ENCODE data around the gene CABYR.

The CABYR gene

DNA sequence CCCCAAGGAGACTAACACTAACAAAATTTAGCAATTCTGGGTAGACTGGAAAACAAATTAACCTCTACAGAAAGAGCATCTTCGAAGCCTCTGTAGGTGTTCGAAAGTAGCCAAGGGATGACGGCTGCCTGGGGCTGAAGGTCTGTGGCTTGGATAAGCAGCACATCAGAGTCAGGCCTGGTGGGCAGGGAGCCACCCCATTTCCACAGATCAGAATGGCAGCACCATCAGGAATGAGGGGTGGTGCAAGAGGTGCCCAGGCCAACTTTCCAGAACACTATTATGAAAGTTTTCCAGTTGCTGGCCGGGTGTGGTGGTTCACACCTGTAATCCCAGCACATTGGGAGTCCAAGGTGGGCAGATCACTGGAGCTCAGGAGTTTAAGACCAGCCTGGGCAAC, 57.9 kb downstream of the CABYR start:
- Histone ChIP-seq H2AK5ac (ENCODE audit: low read length) (no peak overlapping the region), H3K4me2 (ENCODE audit: low read length) (no peak overlapping the region), H4K8ac (ENCODE audit: low read depth, low read length) (no peak overlapping the region), H3K36me3 (ENCODE audit: control insufficient read depth, insufficient read depth, low read length) (no peaks in the 10 kb centered on the region), H2BK15ac (replicated peaks; ENCODE audit: low read depth) (no peak overlapping the region), H2BK5ac (ENCODE audit: low read length) (no peak overlapping the region), H3K4me3 (ENCODE audit: low read length) (no peak overlapping the region), H3K4me1 (ENCODE audit: control insufficient read depth, low read depth, low read length) (no peaks in the 10 kb centered on the region), H3K79me2 (ENCODE audit: control insufficient read depth, insufficient read depth, low read length) (no peaks in the 10 kb centered on the region), H3K4ac (ENCODE audit: low read depth, low read length) (no peak overlapping the region), H4K5ac (ENCODE audit: low read length) (no peak overlapping the region), H3K23ac (ENCODE audit: low read length) (no peak overlapping the region), H3K79me1 (ENCODE audit: low read length) (no peaks in the 10 kb centered on the region), H3K18ac (ENCODE audit: low read length) (no peak overlapping the region), H3K56ac (ENCODE audit: low read length) (no peak overlapping the region), H2BK120ac (ENCODE audit: low read depth, low read length) (no peak overlapping the region), H3K27ac (ENCODE audit: low read depth, low read length) (no peak overlapping the region), H3K27me3 (ENCODE audit: insufficient read depth, low read length, poor library complexity) (no peaks in the 10 kb centered on the region), H3K9ac (ENCODE audit: low read length) (no peak overlapping the region)
- DNase-seq: no peak
- WGBS (ENCODE audit: extremely low coverage, insufficient coverage, low lambda C conversion rate): no CpG with 5 or more reads among the region's 4 CpGs

DNA sequence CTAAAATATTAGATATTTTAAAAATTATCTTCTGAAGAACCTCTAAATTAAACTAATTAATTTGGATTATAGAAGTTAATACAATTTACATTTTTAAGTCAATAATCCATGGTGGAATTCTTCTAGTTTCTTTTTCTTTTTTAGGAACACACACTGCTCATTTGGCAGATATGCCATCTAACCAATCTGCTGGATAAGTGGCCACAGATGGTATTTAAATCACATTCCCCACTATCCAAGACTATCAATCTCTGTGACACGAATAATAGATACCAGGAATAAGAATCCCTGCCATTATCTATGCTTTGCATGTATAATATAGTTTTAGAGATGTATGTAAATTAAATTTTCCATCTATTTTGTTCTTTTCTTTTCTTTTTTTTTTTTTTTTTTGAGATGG, 58.5 kb downstream of the CABYR start:
- H3K18ac ChIP-seq (ENCODE audit: low read length): no peak overlapping the region
- H2BK120ac ChIP-seq (ENCODE audit: low read depth, low read length): no peak overlapping the region
- no peak overlapping the region for H2AK5ac ChIP-seq (ENCODE audit: low read length)
- H3K79me1 ChIP-seq (ENCODE audit: low read length): no peaks in the 10 kb centered on the region
- no peak overlapping the region for H3K4ac ChIP-seq (ENCODE audit: low read depth, low read length)
- no peak overlapping the region for H3K4me2 ChIP-seq (ENCODE audit: low read length)
- no peaks in the 10 kb centered on the region for H3K4me1 ChIP-seq (ENCODE audit: control insufficient read depth, low read depth, low read length)
- no CpG with 5 or more reads among the region's 1 CpG for WGBS (ENCODE audit: extremely low coverage, insufficient coverage, low lambda C conversion rate)
- no peak overlapping the region for H4K8ac ChIP-seq (ENCODE audit: low read depth, low read length)
- no peaks in the 10 kb centered on the region for H3K36me3 ChIP-seq (ENCODE audit: control insufficient read depth, insufficient read depth, low read length)
- H3K56ac ChIP-seq (ENCODE audit: low read length): no peak overlapping the region
- no peak overlapping the region for H3K4me3 ChIP-seq (ENCODE audit: low read length)
- no peaks in the 10 kb centered on the region for H3K27me3 ChIP-seq (ENCODE audit: insufficient read depth, low read length, poor library complexity)
- no peak overlapping the region for H2BK5ac ChIP-seq (ENCODE audit: low read length)
- no peak overlapping the region for H3K9ac ChIP-seq (ENCODE audit: low read length)
- H3K23ac ChIP-seq (ENCODE audit: low read length): no peak overlapping the region
- no peak overlapping the region for H3K27ac ChIP-seq (ENCODE audit: low read depth, low read length)
- H4K5ac ChIP-seq (ENCODE audit: low read length): no peak overlapping the region
- H2BK15ac ChIP-seq (replicated peaks; ENCODE audit: low read depth): no peak overlapping the region
- DNase-seq: no peak
- no peaks in the 10 kb centered on the region for H3K79me2 ChIP-seq (ENCODE audit: control insufficient read depth, insufficient read depth, low read length)

DNA sequence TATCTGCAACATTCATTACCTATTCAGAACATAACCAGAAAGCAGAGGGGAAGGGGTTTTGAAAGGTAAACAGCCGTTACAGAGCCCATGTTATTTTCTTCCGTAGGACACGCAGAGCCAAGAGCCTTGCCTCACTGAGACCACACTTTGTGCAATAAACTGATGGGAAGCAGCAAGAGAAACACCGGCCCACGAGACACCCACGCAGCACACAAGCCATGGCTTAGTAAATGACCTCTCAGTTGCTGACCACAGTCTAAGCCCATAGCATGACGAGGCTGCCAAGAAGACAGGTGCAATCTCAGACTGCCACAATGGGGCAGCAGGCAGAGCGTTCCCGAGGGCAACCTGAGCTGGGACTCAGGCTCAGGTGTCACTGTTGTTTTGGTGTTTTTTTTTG, 59.6 kb downstream of the CABYR start:
- no peaks in the 10 kb centered on the region for H3K36me3 ChIP-seq (ENCODE audit: control insufficient read depth, insufficient read depth, low read length)
- no peak for DNase-seq

DNA sequence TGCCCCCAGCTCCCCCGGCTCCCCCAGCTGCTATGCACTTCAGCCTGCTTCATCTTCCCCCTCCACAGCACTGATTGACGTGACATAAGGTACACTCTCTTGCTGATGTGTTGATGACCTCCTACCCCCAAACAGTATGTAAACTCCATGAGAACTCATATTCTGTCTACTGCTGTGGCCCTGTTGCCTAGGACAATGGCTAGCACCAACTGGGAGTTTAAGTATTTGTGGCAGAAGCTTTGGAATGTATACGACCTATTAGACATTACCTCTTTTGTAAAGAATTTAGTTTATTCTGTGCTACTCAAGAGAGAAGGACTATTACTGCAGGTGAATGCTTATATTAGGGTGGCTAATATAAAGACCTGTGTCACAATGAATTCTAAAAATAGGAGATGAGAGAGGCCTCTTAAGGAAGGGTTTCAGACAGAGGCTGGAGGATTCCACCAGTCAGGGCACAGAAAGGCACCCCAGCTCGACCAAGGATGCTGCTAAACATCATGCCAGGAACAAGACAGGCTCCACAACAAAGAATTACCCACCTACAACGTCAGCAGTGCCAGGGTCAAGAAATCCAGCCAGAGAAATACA, 60.6 kb downstream of the CABYR start:
- no CpG with 5 or more reads among the region's 5 CpGs for WGBS (ENCODE audit: extremely low coverage, insufficient coverage, low lambda C conversion rate)
- Histone ChIP-seq H4K5ac (ENCODE audit: low read length) (no peak overlapping the region), H2AK5ac (ENCODE audit: low read length) (no peak overlapping the region), H3K79me2 (ENCODE audit: control insufficient read depth, insufficient read depth, low read length) (no peaks in the 10 kb centered on the region), H3K23ac (ENCODE audit: low read length) (no peak overlapping the region), H4K8ac (ENCODE audit: low read depth, low read length) (no peak overlapping the region), H3K18ac (ENCODE audit: low read length) (no peak overlapping the region), H3K4me3 (ENCODE audit: low read length) (no peak overlapping the region), H2BK120ac (ENCODE audit: low read depth, low read length) (no peak overlapping the region), H3K27ac (ENCODE audit: low read depth, low read length) (no peak overlapping the region), H2BK5ac (ENCODE audit: low read length) (no peak overlapping the region), H3K4me2 (ENCODE audit: low read length) (no peak overlapping the region), H3K9ac (ENCODE audit: low read length) (no peak overlapping the region), H3K56ac (ENCODE audit: low read length) (no peak overlapping the region), H3K27me3 (ENCODE audit: insufficient read depth, low read length, poor library complexity) (no peaks in the 10 kb centered on the region), H3K4ac (ENCODE audit: low read depth, low read length) (no peak overlapping the region), H3K79me1 (ENCODE audit: low read length) (no peaks in the 10 kb centered on the region), H3K36me3 (ENCODE audit: control insufficient read depth, insufficient read depth, low read length) (no peaks in the 10 kb centered on the region), H2BK15ac (replicated peaks; ENCODE audit: low read depth) (no peak overlapping the region), H3K4me1 (ENCODE audit: control insufficient read depth, low read depth, low read length) (no peaks in the 10 kb centered on the region)
- DNase-seq: peak; percentile 19

More for the DNA sequence above, 59.6 kb downstream of the CABYR start:
- Histone ChIP-seq H3K56ac (ENCODE audit: low read length) (no peak overlapping the region), H3K79me2 (ENCODE audit: control insufficient read depth, insufficient read depth, low read length) (no peaks in the 10 kb centered on the region), H3K27ac (ENCODE audit: low read depth, low read length) (no peak overlapping the region), H4K8ac (ENCODE audit: low read depth, low read length) (no peak overlapping the region), H3K27me3 (ENCODE audit: insufficient read depth, low read length, poor library complexity) (no peaks in the 10 kb centered on the region), H3K9ac (ENCODE audit: low read length) (no peak overlapping the region), H2BK120ac (ENCODE audit: low read depth, low read length) (no peak overlapping the region), H3K4ac (ENCODE audit: low read depth, low read length) (no peak overlapping the region), H3K23ac (ENCODE audit: low read length) (no peak overlapping the region), H2BK15ac (replicated peaks; ENCODE audit: low read depth) (no peak overlapping the region), H3K4me3 (ENCODE audit: low read length) (no peak overlapping the region), H2AK5ac (ENCODE audit: low read length) (no peak overlapping the region), H4K5ac (ENCODE audit: low read length) (no peak overlapping the region), H3K4me1 (ENCODE audit: control insufficient read depth, low read depth, low read length) (no peaks in the 10 kb centered on the region), H3K18ac (ENCODE audit: low read length) (no peak overlapping the region), H3K79me1 (ENCODE audit: low read length) (no peaks in the 10 kb centered on the region), H3K4me2 (ENCODE audit: low read length) (no peak overlapping the region), H2BK5ac (ENCODE audit: low read length) (no peak overlapping the region)
- WGBS (ENCODE audit: extremely low coverage, insufficient coverage, low lambda C conversion rate): no CpG with 5 or more reads among the region's 9 CpGs

DNA sequence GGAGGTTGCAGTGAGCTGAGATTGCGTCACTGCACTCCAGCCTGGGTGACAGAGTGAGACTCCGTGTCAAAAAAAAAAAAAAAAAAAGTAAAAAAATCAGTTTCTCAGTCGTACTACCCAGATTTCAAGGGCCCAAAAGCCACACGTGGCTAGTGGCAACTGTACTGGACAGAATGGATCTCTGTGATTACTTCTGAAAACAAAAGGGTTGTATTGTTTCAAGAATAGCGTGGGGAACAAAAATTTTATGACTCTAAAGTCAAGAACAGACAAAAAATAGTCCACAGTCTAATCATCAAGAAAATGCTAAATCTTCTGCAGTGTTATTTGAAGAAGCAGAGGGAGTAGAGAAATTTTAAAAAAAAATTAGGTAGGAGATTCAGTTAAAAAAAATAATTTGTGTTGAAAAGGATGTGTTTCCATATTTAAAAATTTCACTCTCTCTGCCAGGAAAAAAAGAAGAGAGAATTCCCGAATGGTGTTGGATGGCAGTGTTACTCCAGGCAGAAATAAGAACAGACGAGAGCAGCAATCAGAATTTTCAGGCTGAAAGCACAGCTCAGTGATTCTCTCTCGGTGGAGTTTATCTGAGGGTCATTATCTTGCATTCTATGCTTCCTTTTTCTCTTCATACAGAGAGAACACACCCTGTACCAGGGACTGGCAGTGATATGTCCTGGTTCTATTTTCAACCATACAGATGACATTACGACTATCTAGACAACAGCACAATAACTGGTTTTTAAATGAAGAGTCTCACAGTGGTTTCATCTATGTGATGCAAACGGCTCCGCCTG, 61.8 kb downstream of the CABYR start:
- no peak overlapping the region for H2AK5ac ChIP-seq (ENCODE audit: low read length)
- no peak overlapping the region for H3K56ac ChIP-seq (ENCODE audit: low read length)
- no peak overlapping the region for H2BK15ac ChIP-seq (replicated peaks; ENCODE audit: low read depth)
- DNase-seq: no peak
- no peak overlapping the region for H3K27ac ChIP-seq (ENCODE audit: low read depth, low read length)
- H3K18ac ChIP-seq (ENCODE audit: low read length): no peak overlapping the region
- no peaks in the 10 kb centered on the region for H3K27me3 ChIP-seq (ENCODE audit: insufficient read depth, low read length, poor library complexity)
- H3K23ac ChIP-seq (ENCODE audit: low read length): no peak overlapping the region
- H4K5ac ChIP-seq (ENCODE audit: low read length): no peak overlapping the region
- no peak overlapping the region for H3K9ac ChIP-seq (ENCODE audit: low read length)
- H3K4me3 ChIP-seq (ENCODE audit: low read length): no peak overlapping the region
- H3K79me1 ChIP-seq (ENCODE audit: low read length): no peaks in the 10 kb centered on the region
- no CpG with 5 or more reads among the region's 11 CpGs for WGBS (ENCODE audit: extremely low coverage, insufficient coverage, low lambda C conversion rate)
- H3K4me2 ChIP-seq (ENCODE audit: low read length): no peak overlapping the region
- no peaks in the 10 kb centered on the region for H3K79me2 ChIP-seq (ENCODE audit: control insufficient read depth, insufficient read depth, low read length)
- no peak overlapping the region for H2BK120ac ChIP-seq (ENCODE audit: low read depth, low read length)
- no peaks in the 10 kb centered on the region for H3K4me1 ChIP-seq (ENCODE audit: control insufficient read depth, low read depth, low read length)
- no peak overlapping the region for H3K4ac ChIP-seq (ENCODE audit: low read depth, low read length)
- no peak overlapping the region for H4K8ac ChIP-seq (ENCODE audit: low read depth, low read length)
- H3K36me3 ChIP-seq (ENCODE audit: control insufficient read depth, insufficient read depth, low read length): no peaks in the 10 kb centered on the region
- H2BK5ac ChIP-seq (ENCODE audit: low read length): no peak overlapping the region

All from mesendoderm (in vitro differentiated cells).